ENCODE data around the gene TXNDC16.
A peak's percentile ranks its signal among the peaks of the same experiment; 100 is the strongest.
"Not testable (repeated sequence)": the region's sequence is repeated elsewhere in the genome, so short reads cannot be mapped to it uniquely, and the experiment has no call there.

The TXNDC16 gene, protein sequence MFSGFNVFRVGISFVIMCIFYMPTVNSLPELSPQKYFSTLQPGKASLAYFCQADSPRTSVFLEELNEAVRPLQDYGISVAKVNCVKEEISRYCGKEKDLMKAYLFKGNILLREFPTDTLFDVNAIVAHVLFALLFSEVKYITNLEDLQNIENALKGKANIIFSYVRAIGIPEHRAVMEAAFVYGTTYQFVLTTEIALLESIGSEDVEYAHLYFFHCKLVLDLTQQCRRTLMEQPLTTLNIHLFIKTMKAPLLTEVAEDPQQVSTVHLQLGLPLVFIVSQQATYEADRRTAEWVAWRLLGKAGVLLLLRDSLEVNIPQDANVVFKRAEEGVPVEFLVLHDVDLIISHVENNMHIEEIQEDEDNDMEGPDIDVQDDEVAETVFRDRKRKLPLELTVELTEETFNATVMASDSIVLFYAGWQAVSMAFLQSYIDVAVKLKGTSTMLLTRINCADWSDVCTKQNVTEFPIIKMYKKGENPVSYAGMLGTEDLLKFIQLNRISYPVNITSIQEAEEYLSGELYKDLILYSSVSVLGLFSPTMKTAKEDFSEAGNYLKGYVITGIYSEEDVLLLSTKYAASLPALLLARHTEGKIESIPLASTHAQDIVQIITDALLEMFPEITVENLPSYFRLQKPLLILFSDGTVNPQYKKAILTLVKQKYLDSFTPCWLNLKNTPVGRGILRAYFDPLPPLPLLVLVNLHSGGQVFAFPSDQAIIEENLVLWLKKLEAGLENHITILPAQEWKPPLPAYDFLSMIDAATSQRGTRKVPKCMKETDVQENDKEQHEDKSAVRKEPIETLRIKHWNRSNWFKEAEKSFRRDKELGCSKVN

GRCh38 chr14:52552063-52552988, at the start of gene TXNDC16, which contains the start of gene GPR137C:
Gene TXNDC16, minus strand, starts transcription at chr14:52552505. Its CDS starts 8,948 bp downstream, at chr14:52543557.
Gene GPR137C, plus strand, starts transcription at chr14:52552836. Its CDS starts 312 bp downstream, at chr14:52553148.
- peak; percentile 100 for DNase-seq (ENCODE audit: low read depth)

DNA sequence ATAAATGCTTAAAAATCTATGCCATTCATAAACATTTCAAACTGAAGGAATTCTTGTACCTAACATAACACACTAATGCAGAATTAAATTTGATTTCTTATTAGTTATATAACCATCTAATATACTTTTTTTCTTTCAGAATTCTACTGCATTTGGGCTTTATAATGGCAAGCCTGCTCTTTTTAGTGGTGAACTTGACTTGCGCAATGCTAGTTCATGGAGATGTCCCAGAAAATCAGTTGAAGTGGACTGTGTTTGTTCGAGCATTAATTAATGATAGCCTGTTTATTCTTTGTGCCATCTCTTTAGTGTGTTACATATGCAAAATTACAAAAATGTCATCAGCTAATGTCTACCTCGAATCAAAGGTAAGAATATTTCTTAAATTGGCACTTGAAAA, 47.7 kb upstream of the TXNDC16 start:
- no peak for DNase-seq (ENCODE audit: low read depth)

GRCh38 chr14:52598568-52598967, 46.3 kb upstream of the TXNDC16 start:
- DNase-seq (ENCODE audit: low read depth): no peak

- DNase-seq (ENCODE audit: low read depth): no peak
Observed at GRCh38 chr14:52596861-52597260, 44.6 kb upstream of the TXNDC16 start.

DNA sequence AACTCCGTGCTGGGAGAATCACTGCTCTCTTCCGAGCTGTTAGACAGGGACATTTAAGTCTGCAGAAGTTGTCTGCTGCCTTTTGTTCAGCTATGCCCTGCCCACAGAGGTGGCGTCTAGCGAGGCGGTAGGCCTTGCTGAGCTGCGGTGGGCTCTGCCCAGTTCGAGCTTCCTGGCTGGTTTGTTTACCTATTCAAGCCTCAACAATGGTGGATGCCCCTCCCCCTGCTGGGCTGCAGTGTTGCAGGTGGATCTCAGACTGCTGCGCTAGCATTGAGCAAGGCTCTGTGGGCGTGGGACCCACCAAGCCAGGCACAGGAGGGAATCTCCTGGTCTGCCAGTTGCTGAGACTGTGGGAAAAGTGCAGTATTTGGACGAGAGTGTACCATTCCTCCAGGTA, 44.0 kb upstream of the TXNDC16 start:
- no peak for DNase-seq (ENCODE audit: low read depth)

DNA sequence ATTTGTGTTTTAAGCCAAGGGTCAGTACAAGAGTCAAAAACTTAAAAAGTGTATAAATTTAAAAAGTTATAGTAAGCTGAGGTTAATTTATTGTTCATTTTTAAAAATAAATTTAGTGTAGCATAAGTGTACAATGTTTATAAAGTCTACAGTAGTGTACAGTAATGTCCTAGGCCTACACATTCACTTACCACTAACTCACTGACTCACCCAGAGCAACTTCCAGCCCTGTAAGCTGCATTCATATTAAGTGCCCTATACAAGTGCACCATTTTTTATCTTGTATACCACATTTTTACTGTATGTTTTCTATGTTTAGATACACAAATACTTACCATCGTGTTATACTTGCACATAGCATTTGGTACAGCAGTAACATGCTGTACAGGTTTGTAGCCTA, 38.0 kb upstream of the TXNDC16 start:
- no peak for DNase-seq (ENCODE audit: low read depth)

- no peak for DNase-seq (ENCODE audit: low read depth)
Observed at GRCh38 chr14:52589646-52590045, 37.3 kb upstream of the TXNDC16 start.

DNA sequence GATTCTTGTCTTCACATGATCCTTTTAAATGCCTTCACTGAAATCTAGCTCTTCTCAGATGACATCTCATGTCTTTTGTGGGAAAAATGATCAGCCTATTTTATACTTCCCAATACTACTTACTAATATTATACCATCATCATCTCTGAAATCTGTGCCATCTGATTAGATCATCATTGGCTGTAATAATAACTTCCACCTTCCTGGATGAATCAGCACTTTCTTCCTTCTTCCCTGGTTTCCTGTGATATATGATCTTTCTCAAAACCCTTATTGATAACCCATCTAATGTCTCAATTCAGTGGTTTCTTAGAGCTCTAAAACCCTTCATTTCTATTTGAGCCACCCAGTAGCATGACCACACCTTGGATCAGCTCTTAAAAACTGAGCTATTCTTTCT, 31.2 kb upstream of the TXNDC16 start:
- no peak for DNase-seq (ENCODE audit: low read depth)

- no peak for DNase-seq (ENCODE audit: low read depth)
Observed at GRCh38 chr14:52575858-52576257, 23.6 kb upstream of the TXNDC16 start.

- DNase-seq (ENCODE audit: low read depth): not testable (repeated sequence)
Observed at GRCh38 chr14:52568454-52568853, 16.1 kb upstream of the TXNDC16 start.

- no peak for DNase-seq (ENCODE audit: low read depth)
Observed at GRCh38 chr14:52563120-52563519, 10.8 kb upstream of the TXNDC16 start.

DNA sequence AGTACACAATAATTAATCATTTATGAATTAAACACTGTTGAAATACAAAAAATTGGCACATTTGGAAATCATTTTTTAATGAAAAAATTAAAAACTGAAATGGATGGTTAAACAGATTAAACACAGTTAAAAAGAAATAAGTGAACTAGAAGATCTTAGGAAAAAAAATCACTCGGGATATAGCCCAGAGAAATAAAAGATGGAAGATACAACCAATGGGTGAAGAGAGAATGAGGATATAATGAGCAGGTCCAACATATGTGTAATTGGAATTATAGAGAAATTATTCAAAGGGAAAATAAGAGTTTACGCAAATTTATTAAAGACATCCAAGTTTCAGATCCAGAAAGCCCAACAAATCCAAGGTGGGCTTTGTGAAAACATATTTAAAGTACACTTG, 6.4 kb upstream of the TXNDC16 start:
- no peak for DNase-seq (ENCODE audit: low read depth)

- DNase-seq (ENCODE audit: low read depth): peak; percentile 62
Observed at GRCh38 chr14:52553671-52554575, 1.6 kb upstream of the TXNDC16 start.

DNA sequence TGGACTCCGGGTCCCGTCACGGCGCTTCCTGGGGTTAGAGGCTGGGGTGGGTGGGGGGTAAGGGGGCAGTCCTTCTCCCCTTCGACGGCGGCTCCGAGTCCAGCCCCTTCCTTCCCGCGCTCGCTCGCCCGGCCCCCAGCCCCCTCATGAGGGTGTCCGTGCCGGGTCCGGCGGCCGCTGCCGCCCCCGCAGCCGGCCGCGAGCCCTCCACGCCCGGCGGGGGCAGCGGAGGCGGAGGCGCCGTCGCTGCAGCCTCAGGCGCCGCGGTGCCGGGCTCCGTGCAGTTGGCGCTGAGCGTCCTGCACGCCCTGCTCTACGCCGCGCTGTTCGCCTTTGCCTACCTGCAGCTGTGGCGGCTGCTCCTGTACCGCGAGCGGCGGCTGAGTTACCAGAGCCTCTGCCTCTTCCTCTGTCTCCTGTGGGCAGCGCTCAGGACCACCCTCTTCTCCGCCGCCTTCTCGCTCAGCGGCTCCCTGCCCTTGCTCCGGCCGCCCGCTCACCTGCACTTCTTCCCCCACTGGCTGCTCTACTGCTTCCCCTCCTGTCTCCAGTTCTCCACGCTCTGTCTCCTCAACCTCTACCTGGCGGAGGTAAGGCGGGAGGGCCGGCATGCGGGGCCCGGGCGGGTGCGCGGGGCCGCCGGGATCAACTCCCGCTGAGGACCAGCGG, 831 bp upstream of the TXNDC16 start:
- peak; percentile 7 for DNase-seq (ENCODE audit: low read depth)

- no peak for DNase-seq (ENCODE audit: low read depth)
Observed at GRCh38 chr14:52551696-52552062, 626 bp downstream of the TXNDC16 start.

DNA sequence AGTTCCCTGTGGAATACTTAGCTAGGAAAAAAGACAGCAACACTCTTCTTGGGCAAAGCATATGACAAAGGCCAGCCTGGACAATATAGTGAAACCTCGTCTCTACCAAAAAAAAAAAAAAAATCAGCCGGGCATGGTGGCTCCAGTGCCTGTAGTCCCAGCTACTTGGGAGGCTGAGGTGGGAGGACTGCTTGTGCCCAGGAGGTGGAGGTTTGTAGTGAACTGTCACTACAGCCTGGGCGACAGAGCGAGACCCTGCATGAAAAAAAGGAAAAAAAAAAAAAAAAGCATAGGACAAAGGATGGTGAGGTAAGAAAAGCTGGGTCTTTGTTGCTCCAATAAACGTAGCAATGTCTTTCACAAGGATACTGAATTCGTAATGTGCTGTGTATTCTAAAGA, 1.1 kb downstream of the TXNDC16 start:
- DNase-seq (ENCODE audit: low read depth): no peak

DNA sequence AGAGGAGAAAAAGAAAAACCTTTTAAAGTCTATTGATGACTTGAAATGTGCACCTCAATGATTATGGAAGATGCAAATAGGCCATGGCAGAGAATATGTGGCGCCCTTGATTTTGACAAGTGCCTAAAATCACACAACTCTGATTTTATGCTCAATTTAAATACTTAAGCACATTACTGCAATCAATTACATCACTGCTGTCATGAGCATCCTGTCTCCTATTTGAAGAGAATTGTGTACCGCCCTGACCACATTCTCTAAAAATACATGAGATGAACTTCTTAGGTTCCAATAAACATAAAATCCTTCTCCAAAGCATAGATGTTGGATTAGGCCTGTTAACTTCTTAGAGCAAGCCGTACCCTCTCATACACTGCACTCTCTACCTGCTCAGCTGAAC, 1.6 kb downstream of the TXNDC16 start:
- no peak for DNase-seq (ENCODE audit: low read depth)

DNA sequence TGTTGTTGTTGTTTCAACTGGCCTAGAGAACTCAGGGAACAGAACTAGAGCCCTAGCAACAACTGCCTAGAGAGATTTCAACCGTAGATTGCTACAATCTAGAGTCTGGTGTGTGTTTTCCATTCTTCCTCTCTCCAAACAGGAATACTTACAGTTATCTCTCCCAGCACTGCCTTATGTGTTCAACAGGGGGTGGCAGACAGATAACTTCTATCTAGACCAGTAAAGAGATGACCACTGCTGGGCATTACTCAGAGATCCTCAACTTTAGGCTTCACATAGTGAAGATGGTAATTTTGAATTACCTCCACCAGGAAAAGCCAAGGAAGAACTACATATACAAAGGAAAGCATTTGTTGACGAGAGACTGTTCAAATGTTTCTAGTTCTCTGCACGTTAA, 4.8 kb downstream of the TXNDC16 start:
- no peak for DNase-seq (ENCODE audit: low read depth)

DNA sequence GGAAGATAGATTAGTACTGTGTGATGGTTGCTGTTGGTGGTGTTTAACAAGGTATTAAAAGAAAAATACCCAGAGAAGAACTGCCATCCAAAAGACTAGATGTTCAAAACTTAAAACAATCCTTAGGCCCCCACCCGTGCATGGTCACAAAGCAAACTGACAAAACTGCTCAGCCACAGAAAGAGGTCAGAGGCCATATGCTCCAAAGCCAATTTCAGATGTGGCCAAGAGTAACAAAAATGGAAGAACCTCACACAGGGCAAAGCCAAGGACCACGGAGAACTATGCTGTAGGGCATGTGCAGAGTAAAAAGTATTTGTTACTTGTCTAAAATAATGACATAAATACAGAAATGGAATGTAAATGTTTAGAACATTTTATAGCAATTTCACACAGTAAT, 5.3 kb downstream of the TXNDC16 start:
- DNase-seq (ENCODE audit: low read depth): no peak

GRCh38 chr14:52546318-52546670, 6.0 kb downstream of the TXNDC16 start:
- no peak for DNase-seq (ENCODE audit: low read depth)
